BE2C (cell line): ENCODE measurements around the gene GNG7.

Experiments
- DNase-seq: peaks from one replicate; pipeline ENCODE4 v3.0.0-alpha.2; 2020
- H3K27me3 ChIP-seq: fragments of 250-450 bp; sonication (Bioruptor Pico); 2 replicates; pipeline ENCODE4 v1.5.1; 2020; ENCODE audit warnings: mild to moderate bottlenecking
- H3K36me3 ChIP-seq: fragments of 250-450 bp; sonication (Bioruptor Pico); 2 replicates; pipeline ENCODE4 v1.5.1; 2020; ENCODE audit warnings: mild to moderate bottlenecking
- H3K4me1 ChIP-seq: fragments of 250-450 bp; sonication (Bioruptor Pico); 2 replicates; pipeline ENCODE4 v1.5.1; 2020
- H3K4me3 ChIP-seq: 2 replicates; pipeline ENCODE4 v1.5.1; 2011; ENCODE audit warnings: low read depth, low read length
- H3K9me3 ChIP-seq: fragments of 250-450 bp; sonication (Bioruptor Pico); 2 replicates; pipeline ENCODE4 v1.5.1; 2020
- TF ChIP-seq, protein P1 (sequence below): IDR thresholded peaks from 2 replicates; pipeline ENCODE4 v1.5.1; 2012; ENCODE audit warnings: mild to moderate bottlenecking, low read depth, low read length

The GNG7 gene

DNA sequence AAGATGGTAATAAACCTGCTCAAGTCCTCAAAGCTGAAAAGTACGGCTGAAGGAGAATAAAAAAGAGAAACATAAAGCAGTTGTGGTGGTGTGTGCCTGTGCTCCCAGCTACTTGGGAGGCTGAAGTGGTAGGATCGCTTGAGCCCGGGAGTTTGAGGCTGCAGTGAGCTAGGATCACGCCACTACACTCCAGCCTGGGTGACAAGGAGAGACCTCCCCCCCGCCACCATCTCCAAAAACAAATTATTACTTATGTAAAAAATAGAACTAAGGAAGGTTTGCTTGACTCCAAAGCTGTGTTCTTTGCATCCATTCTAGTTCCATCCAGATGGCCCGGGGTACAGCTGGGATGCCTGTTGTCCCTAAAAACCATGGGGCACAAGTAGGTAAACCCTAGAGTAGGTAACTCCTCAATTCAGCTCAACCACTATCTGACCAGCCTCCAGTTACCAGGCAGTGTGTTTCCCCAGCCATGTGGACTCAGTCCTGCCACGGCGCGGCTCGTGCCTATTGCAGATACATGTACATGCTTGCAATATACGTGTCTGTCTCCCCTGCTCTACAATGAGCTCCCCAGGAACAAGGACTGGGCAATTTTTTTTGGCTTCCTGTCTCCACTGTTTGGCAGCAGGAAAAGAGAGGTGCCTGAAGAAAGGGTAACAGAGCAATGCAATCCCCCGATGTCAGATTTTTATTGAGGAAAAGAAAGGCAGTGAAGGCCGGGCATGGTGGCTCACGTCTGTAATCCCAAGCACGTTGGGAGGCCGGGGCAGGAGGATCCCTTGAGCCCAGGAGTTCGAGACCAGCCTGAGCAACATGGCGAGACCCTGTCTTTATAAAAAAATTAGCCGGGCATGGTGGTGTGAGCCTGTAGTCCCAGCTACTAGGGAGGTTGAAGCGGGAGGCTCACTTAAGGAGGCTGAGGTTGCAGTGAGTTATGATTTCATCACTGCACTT lies 101.3 kb downstream of the GNG7 start:
- H3K4me1 ChIP-seq, result no peaks in the 10 kb centered on the region
- no peaks in the 10 kb centered on the region for H3K36me3 ChIP-seq
- TF ChIP-seq, protein P1, sequence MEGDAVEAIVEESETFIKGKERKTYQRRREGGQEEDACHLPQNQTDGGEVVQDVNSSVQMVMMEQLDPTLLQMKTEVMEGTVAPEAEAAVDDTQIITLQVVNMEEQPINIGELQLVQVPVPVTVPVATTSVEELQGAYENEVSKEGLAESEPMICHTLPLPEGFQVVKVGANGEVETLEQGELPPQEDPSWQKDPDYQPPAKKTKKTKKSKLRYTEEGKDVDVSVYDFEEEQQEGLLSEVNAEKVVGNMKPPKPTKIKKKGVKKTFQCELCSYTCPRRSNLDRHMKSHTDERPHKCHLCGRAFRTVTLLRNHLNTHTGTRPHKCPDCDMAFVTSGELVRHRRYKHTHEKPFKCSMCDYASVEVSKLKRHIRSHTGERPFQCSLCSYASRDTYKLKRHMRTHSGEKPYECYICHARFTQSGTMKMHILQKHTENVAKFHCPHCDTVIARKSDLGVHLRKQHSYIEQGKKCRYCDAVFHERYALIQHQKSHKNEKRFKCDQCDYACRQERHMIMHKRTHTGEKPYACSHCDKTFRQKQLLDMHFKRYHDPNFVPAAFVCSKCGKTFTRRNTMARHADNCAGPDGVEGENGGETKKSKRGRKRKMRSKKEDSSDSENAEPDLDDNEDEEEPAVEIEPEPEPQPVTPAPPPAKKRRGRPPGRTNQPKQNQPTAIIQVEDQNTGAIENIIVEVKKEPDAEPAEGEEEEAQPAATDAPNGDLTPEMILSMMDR, result no peak
- no peak overlapping the region for H3K4me3 ChIP-seq
- no peak for DNase-seq
- H3K9me3 ChIP-seq, result no peaks in the 10 kb centered on the region; the same call in 1 of the 2 replicates
- no peaks in the 10 kb centered on the region for H3K27me3 ChIP-seq

DNA sequence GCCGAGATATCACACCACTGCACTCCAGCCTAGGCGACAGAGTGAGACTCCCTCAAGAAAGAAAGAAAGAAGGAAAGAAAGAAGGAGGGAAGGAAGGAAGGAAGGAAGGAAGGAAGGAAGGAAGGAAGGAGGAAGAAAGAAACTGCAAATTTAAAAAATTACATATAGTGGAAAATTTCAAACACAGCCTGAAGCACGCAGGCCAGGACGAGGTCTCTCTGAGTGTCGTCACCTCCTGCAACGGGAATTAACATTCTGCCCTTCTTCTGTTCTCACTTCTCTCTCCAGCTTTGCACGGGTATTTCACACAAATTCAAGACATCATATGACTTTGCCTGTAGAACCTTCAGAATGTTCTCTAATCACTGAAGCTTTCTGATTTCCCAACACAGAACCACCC lies 108.2 kb downstream of the GNG7 start:
- no peaks in the 10 kb centered on the region for H3K9me3 ChIP-seq
- H3K27me3 ChIP-seq, result no peaks in the 10 kb centered on the region
- H3K4me3 ChIP-seq, result no peak overlapping the region
- TF ChIP-seq, protein P1, result no peak
- no peak for DNase-seq
- peaks cover 25% of the 10 kb centered on the region for H3K36me3 ChIP-seq
- no peaks in the 10 kb centered on the region for H3K4me1 ChIP-seq

DNA sequence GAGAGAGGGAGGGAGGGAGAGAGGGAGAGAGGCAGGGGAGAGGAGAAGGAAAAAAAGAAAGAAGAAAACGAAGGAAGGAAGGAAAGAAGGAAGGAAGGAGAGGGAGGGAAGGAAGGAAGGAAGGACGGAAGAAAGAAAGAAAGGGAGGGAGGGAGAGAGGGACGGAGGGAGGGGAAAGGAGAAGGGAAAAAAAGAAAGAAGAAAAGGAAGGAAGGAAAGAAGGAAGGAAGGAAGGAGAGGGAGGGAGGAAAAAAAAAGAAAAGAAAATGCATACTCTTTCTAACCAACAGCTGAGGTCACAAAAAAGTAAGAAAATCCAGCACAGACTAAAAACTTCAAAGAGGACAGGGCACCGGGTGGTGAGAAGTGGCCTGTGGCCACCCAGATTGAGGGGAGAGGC lies 109.7 kb downstream of the GNG7 start:
- TF ChIP-seq, protein P1, result no peak
- no peak overlapping the region for H3K4me3 ChIP-seq
- no peaks in the 10 kb centered on the region for H3K27me3 ChIP-seq
- H3K36me3 ChIP-seq, result peaks cover 25% of the 10 kb centered on the region
- no peaks in the 10 kb centered on the region for H3K4me1 ChIP-seq
- no peak for DNase-seq
- no peaks in the 10 kb centered on the region for H3K9me3 ChIP-seq

DNA sequence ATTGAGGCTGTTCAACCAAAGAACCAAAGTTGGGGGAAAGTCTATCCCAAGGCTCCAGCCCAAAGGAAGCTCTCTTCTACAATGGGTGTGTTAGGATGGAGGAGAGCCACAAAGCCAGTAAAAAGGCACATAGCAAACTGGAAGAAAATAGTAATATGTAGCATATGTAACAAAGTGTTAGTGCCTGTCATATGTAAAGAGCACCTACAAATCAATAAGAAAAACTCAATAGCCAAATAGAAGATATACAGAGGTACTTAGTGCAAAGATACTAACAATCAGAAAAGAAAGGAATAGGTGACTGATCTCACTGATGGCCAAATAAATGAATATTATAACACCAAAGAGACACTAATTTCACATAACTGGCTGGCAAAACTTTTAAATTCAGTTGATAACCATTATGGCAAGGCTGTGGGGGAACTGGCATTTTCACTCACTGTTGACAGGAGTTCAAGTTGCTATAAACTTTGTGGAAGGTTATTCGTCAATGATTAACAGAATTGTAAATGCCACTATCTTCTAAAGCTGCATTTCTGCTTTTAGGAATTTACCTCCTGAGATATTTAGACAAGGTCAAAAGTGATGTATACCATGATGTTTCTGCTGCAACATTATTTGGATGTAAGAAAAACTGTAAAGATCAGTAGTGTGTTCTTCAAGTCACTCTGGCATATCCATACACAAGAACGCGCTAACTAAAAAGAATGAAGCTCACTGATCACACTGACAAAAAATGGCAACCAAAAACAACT lies 110.8 kb downstream of the GNG7 start:
- no peaks in the 10 kb centered on the region for H3K4me1 ChIP-seq
- no peak for DNase-seq
- no peak overlapping the region for H3K4me3 ChIP-seq
- no peaks in the 10 kb centered on the region for H3K9me3 ChIP-seq
- H3K27me3 ChIP-seq, result no peaks in the 10 kb centered on the region
- peaks cover 25% of the 10 kb centered on the region for H3K36me3 ChIP-seq
- TF ChIP-seq, protein P1, result no peak

DNA sequence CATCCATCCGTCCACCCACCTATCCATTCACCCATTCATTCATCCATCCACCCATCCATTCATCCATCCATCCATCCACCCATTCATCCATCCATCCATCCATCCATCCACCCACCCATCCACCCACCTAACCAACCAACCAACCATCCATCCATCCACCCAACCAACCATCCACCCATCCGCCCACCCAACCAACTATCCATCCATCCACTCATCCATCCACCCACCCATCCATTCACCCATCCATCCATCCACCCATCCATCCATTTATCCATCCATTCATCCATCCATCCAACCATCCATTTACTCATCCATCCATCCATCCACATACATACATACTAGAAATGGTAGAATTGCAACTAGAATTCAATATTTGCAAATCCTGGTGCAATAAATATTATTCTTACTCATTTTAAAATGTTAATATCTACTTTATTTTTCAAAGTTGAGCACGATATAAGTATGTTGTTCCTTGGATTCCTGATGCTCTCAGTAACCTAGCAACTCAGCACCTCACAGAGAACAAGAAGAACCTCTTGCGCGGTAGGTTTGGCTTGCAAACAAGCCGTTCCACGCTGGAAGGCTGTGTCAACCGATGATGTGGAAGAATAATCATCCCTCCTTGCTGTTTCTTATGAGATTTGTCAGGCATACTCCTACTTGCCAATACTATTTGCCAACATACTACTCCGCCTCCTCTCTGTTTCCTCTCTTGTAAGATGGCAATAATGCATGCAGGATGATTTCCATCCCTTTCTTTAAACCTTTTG lies 111.7 kb downstream of the GNG7 start:
- Histone ChIP-seq H3K4me1 (no peaks in the 10 kb centered on the region), H3K27me3 (no peaks in the 10 kb centered on the region), H3K4me3 (no peak overlapping the region), H3K9me3 (no peaks in the 10 kb centered on the region), H3K36me3 (peaks cover 25% of the 10 kb centered on the region)
- no peak for DNase-seq
- TF ChIP-seq, protein P1, result no peak
